HG03175 (cell line): ENCODE measurements around the gene MYH9.

Source experiments
- ATAC-seq: cut with Tn5 transposase; IDR thresholded peaks from one replicate; pipeline ENCODE4 v1.9.1; 2021; ENCODE audit warnings: mild to moderate bottlenecking, moderate library complexity; ENCODE audit not compliant: unreplicated experiment

Gene MYH9

DNA sequence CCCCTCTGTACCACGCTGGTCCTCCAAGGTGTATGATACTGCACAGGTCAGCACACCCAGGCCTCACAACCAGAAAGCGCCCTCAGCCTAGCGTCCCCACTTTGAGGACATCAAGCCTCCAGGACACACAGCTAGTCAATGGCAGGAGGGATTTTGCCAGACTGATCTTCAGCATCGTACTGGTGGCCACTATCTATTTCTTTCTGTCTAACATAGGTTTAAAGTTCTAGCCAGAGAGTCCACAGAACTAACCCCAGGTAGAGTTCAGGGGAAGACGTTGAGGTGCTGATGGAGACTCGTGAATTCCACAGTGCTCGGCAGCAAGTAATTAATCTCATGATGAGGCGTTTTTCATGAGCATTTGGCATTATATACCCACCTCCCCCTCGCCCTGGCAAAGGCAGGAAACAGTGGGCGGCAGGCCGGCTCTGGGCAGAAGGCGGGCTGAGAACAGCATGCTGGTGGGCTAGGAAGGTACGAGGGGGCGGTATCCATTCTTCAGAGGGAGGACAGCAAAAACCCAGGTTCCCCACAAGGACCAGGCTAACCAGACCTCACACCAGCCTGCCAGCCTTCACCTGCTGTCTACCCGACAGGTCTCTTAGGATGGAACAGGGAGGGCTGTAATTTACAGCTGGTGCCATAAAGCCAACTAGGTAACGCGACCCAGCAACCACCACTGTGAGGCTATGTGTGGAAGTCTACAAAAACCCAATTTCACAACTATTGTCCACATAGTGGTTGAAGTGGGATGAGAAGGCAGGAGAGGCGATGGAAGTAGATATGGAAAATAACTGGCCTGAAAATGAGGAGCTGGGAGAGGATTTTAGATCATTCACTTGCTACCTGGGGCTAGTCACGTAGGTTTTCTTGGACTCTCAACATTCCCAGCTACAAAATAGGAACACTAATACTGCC lies 18.5 kb downstream of the MYH9 start:
- no peak for ATAC-seq

DNA sequence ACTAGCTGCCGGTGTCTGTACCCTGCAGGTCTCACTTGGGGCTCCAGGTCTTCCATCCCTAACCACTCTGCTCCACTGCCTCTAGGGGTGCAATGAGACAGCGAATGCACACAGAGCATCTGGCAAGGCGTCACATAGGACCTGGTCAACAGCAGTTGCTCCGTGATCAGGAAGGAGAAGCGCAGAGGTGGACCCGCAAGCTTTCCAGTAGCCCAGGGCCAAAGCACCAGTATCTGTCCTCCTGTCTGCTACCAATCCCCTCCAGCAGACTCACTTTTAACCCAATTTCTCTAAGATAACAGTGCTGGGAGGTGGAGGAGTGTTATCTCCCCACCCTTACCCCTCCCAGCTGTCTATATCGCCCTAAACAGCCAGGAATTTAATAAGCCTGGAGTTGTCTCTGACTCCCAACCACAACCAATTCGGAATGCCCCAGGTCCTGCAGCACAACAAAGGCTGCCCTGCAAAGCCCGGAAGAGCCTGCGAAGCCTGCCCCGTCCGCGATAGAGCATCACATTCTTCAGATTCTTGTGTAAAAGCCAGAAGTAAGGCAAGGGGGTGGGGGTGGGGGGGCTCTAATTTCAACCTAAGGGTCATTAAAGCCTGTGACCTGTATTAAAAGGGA lies 19.3 kb downstream of the MYH9 start:
- ATAC-seq: no peak

DNA sequence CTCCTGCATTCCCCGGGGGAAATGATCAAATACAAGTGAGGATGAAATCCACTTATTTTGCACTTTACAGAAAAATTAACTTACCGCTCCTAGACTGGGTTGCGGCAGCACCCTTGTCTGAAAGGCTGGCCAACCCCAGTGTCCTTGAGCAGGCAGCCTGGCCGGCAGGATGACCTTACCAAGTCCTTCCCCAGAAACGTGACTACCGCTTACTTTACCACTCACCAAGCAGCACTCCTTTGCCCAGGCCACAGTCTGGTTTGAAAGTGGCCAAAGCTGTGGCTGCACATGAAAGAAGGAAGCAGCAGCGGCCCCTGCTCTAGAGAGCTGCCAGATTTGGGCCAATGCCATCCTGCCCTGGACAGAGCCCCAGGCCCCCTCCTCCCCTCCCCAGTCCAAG lies 20.3 kb downstream of the MYH9 start:
- ATAC-seq: no peak

DNA sequence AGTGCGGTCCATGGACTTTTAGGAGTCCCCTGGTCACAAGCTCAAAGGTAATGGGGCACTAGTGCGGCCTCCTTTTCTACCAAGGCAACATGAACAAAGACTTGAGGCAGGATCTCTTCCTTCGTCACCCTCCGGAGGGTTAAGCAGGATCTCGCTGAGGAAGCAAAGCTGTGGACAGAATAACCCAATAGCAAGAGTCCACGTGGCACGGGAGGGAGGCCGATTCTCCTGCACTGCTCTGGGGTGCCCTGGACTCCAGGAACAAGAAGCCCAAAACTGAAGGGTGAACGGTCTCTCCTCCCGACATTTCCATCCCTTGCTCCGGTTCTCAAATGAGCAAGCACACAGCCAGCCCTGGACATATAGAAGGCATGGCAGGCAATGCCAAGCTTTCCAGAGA lies 20.7 kb downstream of the MYH9 start:
- ATAC-seq: no peak

DNA sequence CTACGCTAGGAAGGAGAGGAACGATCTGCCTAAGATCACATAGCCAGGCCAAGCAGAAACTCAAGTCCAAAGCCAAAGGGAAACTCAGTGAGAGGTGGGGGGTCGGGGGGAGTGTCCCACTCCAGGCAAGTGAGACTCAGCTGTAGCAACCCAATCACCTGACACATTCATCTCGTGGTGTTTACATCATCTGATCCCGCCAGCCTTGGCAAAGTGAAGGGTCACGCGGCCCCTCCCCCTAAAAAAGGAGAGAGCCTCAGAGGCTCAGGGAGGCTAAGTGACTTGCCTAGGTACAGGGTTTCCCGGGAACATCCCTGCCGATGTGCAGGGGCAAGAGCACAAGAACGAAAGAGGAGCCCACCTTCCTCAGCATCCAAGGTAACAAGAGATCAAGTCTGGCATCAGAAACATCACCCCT lies 21.5 kb downstream of the MYH9 start:
- ATAC-seq: no peak

DNA sequence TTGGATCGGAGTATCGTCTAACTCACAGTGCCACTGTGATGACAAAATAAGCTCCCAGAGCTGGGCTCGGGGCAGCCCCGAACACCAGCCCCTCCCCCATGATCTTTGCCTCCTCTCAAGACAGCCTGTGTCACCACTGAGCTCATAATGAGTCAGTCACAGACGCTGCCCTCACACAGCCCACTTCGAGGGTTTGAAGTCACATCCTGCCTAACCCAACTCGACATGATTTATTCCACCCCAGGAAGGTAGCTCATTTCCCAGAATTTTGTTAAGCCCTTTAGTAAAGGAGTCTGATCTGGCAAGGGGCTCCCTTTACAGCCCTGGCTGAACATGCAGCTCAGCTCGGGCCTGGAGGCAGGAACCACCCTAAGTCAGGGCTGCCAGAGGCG lies 22.8 kb downstream of the MYH9 start:
- ATAC-seq: no peak

DNA sequence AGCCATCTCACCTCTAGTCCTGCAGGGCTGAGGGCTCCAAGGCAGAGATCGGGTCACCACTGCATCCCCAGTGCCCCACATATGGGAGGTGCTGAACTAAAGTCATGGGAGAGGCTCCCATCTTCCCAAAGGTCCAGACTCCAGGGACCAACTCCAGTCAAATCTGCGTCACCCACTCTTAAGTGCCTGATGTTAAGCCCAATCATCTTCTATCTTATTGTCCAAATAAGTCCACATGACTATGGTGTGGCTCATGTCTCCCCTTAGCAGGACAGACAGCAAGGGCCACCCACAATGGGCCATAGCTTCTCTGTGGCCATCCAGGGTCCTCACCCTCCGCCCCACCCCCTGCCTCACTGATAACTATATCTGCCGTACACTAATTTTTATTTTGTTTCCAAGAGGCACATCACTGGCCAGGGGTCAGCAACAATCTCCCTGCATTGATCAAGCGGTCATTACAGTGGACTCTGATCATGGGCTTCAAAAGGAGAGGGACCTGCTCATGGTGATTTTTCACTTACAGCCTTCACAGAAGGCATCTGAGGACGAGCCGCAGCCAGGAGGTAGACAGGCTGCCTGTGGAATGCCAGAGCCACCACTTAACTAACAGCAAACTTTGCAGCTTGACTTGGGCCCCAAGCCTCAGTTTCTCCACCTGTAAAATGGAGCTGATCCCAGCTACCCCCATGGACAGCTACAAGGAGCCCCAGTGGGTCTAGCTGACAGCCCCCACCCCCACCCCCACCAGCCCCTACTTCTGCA lies 23.3 kb downstream of the MYH9 start:
- ATAC-seq: no peak

DNA sequence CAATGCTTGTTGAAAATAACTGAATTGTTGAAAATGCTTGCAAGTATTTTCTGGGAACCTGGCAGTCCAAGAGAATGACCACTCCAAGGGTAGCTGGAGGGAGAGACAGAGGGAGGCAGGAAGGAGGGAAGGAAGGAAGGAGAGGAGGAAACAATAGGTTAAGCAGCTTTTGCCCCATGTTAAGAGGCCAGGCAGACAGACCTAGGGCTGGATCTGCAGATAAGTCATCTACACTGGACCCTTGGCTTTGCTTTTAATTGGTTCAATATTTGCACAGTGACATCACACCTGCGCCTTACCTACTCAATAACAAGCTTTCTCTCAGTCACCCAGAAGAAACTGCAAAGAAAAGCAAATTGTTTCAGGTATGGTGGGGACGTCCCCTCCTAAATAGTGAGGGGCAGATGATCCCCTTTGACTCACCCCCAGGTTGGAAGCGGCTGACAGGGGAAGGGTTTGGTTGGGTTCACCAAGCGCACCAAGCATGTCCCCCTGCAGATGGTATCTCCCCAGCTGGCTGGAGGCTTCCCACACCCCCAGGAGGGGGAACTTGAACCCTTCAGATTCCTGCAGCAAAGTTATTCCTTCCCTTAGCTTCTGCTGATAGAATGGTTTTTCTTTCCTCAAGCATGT lies 24.3 kb downstream of the MYH9 start:
- no peak for ATAC-seq

DNA sequence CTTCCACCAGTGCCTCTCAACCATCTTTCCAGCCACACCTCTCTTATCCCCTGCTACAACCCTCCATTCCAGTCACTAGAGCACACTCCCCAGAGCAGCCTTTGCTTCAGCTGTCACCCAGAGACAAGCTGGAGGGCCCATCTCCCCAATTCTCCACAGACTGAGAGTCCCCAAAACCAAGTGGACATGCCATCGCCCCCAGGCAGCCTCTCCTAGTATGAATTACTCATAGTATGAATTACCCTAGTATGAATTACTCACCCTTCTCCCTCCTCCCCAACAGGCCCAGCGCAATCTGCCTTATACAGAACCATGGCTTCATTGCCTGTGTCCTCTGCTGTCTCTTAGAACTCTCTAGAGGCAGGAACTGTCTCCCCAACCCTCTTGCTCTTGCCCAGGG lies 24.8 kb downstream of the MYH9 start:
- ATAC-seq: no peak

DNA sequence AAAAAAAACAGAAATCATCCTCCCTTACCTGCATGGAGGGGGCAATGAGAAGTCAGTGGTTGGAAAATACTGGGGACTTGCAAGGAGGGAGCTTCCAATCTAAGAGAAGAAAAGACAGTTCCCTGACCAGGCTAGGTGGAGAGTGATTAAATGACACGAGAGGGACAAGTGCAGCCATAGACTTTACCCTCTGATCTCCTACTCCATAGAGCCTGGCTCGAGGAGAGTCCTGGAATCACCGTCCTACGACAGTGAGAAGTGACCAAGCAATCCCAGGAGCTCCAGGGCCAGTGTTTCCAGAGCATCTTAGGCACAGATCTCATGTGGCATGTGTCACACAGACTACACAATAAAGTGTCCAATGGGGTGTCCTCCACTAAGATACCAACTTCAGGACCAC lies 25.7 kb downstream of the MYH9 start:
- no peak for ATAC-seq

DNA sequence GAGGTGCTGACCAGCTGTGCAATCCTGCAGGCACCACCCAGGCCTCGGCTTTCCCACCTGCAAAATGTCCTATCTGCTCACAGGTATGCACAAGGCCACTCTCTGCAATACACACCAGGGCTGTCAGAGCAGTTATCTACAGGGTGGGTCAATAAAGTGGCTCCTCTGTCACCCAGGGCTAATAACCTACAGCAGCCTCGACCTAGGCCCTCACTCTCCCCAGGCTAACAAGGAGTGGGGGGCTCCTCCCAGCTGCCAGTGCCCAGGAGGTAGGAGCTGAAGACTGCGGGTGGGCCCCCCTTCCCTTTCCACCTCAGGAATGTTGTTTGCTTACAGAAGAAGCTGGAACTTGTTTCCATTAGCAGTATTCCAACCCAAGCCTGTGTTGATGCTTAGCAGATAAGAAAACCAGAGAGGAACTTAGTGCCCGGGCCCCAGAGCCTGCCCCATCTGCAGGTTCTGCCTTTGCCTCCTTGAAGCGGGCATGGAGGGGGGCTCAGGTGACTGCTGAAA lies 26.8 kb downstream of the MYH9 start:
- ATAC-seq: no peak

DNA sequence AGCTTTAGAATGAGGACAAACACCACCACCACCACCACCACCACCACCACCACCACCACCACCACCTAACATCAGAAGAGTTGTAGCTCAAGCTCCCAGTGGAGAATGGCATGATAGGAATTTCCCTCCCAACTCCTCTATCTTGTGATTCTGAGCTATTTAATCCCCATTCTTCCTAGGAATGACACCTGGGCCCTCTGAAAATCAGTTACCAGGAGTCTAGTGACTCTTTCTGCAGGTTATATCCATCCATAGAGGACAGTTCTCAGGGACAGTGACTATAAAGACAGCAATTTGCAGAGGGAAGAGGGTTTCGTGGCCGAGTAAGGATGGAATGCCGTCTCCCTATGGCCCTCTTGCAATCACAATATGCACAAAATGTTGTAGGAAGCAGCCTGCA lies 27.8 kb downstream of the MYH9 start:
- ATAC-seq: no peak

DNA sequence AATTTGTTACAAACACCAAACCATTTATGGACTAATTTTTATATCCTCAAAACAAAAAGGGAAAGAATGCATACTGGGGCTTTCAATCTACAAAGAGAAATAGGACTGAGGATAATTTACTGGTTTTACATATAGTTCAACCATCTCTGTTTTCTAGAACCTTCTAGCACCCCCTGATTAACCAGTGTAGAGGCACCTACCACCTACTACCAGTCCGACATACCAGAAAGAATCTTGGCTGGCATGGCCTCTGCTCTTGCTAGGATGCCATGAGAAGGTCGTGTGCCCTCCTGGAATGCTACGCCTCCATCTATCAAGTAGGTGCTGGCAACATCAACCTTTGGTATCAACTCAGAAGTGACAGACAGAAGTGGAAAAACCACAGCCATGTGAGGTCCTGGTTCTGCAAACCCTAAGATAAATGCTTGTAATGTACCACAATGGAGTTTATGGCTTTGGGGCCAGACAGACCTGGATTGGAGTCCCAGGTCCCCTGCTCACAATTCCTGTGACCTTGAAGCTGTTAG lies 28.2 kb downstream of the MYH9 start:
- no peak for ATAC-seq

DNA sequence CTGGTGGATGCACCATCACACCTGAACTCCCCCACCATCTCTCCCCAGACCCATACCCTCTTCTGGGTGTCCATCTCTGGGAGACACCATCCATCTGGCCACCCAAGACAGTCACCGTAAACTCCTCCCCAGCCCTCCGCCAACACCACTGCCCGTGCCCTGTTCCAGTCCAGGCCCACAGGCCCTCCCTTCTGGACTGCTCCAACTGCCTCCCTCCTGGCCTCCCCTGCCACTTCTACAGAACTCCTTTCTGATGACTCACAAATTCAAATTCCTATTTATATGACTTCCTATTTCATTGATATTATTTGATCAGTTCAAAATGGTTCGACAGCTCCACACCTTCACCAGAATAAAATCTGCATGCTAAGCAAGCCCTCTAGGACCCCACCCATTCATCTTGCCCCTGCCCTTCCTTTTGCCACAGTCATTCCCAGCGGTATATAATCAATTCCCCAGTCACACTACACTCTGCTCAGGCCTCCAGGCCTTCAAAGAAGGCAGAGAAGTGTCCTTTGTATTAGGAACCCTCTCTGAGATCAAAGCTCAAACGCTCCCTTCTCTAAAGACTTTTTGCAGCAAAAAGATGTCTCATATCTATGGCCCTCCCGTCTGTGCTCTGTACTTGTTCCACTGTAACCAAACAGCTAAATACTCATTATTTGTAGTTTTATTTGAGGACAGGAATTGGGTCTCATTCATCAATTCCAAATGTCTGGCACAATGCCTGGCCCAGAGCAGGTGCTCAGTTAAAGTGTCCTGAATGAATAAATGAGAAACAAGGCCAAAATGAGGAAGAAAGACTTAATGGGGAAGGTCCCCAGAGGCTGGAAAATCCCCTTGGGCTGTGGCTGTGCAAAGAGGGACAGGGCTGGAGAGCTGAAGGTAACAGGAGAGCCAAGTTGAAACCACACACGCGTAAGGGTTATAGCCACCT lies 29.0 kb downstream of the MYH9 start:
- no peak for ATAC-seq

DNA sequence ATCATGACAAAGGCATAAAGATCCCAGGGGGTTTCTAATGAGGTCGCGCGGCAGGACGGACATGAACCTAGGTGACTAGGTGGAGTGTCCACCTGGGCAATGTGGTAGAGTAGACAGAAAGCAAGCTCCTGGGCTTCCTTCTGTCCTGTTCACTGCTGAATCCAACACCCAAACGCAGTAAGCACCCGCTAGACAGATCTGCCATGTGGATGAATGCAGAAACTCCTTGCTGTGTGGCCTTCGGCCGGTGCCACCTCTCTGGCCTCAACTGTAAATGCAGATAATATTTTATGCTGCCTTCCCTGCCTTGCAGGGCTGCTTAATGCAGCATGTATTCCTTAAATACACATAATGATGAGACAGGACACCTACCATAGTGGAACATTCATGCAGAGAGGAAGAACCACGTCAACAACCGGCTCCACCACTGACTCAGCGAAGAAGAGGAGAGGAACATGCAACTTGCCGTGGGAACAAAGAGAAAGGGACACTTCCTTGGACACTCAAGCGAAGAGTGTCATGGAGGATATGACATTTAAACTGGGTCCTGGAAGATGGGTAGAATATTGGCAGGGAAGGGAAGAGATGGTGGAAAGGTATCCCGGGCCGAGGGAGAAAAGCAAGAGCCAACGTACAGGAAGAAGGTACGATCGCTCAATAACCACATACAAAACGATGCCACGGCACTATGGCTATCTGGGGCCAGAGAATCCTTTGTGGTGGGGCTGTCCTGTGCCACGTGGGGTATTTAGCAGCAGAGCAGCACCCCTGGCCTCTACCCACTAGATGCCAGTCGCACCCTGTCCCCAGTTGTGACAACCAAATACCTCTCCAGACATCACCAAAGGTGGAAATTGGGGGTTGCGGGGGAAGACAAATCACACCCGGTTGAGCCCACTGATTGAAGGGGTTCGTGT lies 30.8 kb downstream of the MYH9 start:
- no peak for ATAC-seq

DNA sequence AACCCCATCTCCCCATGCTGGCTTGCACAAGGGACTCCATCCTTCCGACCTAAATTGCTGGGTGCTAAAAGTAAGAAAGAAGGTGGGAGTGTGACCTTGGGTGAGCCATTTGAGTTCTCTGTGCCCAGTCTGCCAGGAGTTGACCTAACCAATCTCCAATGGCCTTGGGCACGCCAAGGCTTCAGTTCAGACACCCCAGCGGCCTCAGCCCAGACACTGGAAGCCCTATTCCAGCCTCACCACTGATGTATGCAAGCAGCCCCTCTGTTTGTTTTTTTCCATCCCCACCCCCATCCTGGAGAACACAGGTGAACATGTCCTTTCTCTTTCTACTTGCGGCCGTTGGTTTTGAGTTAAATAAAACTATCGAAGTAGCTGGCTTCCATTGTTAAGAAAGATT lies 31.9 kb downstream of the MYH9 start:
- no peak for ATAC-seq

DNA sequence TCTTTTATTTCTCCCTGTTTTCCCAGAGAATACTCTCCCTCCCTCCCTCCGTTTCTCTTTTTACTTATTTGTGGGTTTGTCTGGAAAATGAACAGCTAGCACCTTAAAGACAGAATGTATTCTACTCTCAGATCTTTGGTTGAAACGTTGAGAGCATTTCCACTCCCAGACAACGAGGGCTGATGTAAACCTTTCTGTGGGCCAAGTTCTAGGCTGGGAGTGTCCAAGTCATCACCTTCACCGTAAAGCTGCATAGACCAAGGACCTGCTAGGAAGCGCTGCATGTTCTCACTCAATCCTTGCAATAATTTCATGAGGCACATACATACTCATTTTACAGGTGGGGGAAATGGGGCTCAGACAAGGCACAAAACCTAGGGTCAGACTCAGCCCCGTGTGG lies 32.4 kb downstream of the MYH9 start:
- ATAC-seq: no peak

DNA sequence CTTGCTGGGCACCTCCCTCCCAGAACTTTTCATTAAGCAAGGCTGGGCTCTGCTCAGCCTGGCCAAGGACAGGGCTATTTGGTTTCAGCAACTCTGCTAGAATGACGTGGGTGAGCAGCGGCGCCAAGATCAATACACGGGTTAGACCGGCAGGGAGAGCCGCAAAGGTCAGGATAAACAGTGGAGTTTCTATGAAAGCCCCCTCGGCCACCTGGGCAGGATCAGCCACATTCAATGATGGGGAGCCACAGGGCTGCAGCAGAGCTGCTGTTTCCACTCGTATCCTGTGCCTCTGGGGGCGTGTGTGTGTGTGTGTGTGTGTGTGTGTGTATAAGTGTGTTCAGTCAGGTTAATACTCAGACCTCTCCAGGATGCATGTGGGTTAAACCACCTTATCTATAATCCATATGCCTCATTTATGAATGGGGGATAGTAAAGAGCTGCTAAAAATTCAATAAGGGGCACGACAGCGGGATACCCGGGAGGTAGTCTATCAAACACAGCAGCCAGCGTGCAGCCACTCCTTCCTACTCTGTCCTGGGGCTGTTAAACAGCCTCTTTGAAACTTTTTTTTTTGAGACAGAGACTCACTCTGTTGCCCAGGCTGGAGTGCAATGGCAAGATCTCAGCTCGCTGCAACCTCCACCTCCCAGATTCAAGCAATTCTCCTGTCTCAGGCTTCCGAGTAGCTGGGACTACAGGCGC lies 34.8 kb downstream of the MYH9 start:
- no peak for ATAC-seq
